B cell (primary cell): ENCODE data around the gene PRKCA. TPM values are rescaled to one million over a fixed set of nuclear protein-coding genes. Genes with fewer than 3 reads are reported as not detected.

ENCODE experiments used
- ATAC-seq: fragments of 200-7000 bp; cut with Tn5 transposase; one replicate; pipeline ENCODE4 v1.10.0; 2021; ENCODE audit warnings: low read depth, mild to moderate bottlenecking, moderate number of reproducible peaks, moderate library complexity
- CTCF ChIA-PET: fragments of 350-600 bp; sonication (Branson Sonifier 250); formaldehyde crosslinking; loops from one replicate; lab custom pipeline; 2021; ENCODE audit warnings: antibody characterized with exemption, inconsistent platforms; lab: Charles Lee
- POLR2A ChIA-PET: fragments of 350-600 bp; sonication (Branson Sonifier 250); formaldehyde crosslinking; loops from one replicate; lab custom pipeline; 2021; ENCODE audit warnings: antibody characterized with exemption; lab: Charles Lee
- DNase-seq: peaks from one replicate; pipeline ENCODE4 v3.0.0; 2013
- H2AFZ ChIP-seq: 2 replicates; pipeline ENCODE4 v1.6.1; 2012; ENCODE audit warnings: mild to moderate bottlenecking, low read depth, low read length; ENCODE audit not compliant: insufficient read depth, poor library complexity, severe bottlenecking
- H3K27ac ChIP-seq, 2 donors: 1 replicate in 1 of 2; 2 replicates in 1 of 2; pipeline ENCODE4 v1.5.1; 2012 to 2013; ENCODE audit warnings: low read length in 2 of 2, mild to moderate bottlenecking in 2 of 2, moderate library complexity in 1 of 2
- H3K27me3 ChIP-seq, 4 experiments: fragments of 200-600 bp in 1 of 4; sonication (generic) in 1 of 4; replicated peaks in 1 of 4; 1 replicate in 2 of 4; 2 replicates in 2 of 4; pipeline versions ENCODE4 v1.6.1 to v1.7.0; 2013 to 2016; ENCODE audit warnings: low read length in 3 of 4, mild to moderate bottlenecking in 2 of 4, mixed read lengths in 1 of 4, moderate library complexity in 1 of 4; ENCODE audit not compliant: insufficient read depth in 4 of 4, control insufficient read depth in 3 of 4; ENCODE audit errors: control extremely low read depth in 1 of 4
- H3K36me3 ChIP-seq, 2 experiments: replicated peaks in 1 of 2; 1 replicate in 1 of 2; 2 replicates in 1 of 2; pipeline versions ENCODE4 v1.6.1 to v1.7.1; 2013; ENCODE audit warnings: low read length in 1 of 2; ENCODE audit not compliant: insufficient read depth in 2 of 2, control insufficient read depth in 1 of 2; ENCODE audit errors: control extremely low read depth in 1 of 2, extremely low read depth in 1 of 2
- H3K4me1 ChIP-seq, 2 donors: fragments of 200-600 bp in 1 of 2; sonication (generic) in 1 of 2; 1 replicate in 1 of 2; 2 replicates in 1 of 2; pipeline versions ENCODE4 v1.5.1 to v1.6.1; 2013 to 2017; ENCODE audit warnings: low read length in 2 of 2; ENCODE audit not compliant: control insufficient read depth in 2 of 2, insufficient read depth in 2 of 2
- H3K4me2 ChIP-seq: replicated peaks from 2 replicates; pipeline ENCODE3; 2012; ENCODE audit warnings: mild to moderate bottlenecking, low read depth, low read length; ENCODE audit not compliant: poor library complexity, severe bottlenecking
- H3K4me3 ChIP-seq, 5 experiments: fragments of 200-600 bp in 1 of 5; sonication (generic) in 1 of 5; 1 replicate in 3 of 5; 2 replicates in 2 of 5; pipeline versions ENCODE4 v1.5.1 to v1.7.0; 2011 to 2016; ENCODE audit warnings: low read length in 4 of 5, mild to moderate bottlenecking in 4 of 5, low read depth in 2 of 5, control low read depth in 1 of 5, moderate library complexity in 1 of 5; ENCODE audit not compliant: insufficient read depth in 1 of 5; ENCODE audit errors: control extremely low read depth in 1 of 5, extremely low read depth in 1 of 5
- H3K79me2 ChIP-seq: fragments of 200-600 bp; sonication (generic); one replicate; pipeline ENCODE4 v1.6.0; 2016; ENCODE audit warnings: low read length; ENCODE audit not compliant: control insufficient read depth, insufficient read depth
- H3K9ac ChIP-seq: fragments of 200-600 bp; sonication (generic); 2 replicates; pipeline ENCODE4 v1.6.1; 2017; ENCODE audit warnings: mild to moderate bottlenecking, low read length, moderate library complexity
- H3K9me3 ChIP-seq, 3 donors: one replicate each; pipeline versions ENCODE4 v1.6.1 to v1.7.1; 2013; ENCODE audit warnings: low read length in 2 of 3; ENCODE audit not compliant: control insufficient read depth in 2 of 3, insufficient read depth in 1 of 3; ENCODE audit errors: control extremely low read depth in 1 of 3
- H4K20me1 ChIP-seq: 2 replicates; pipeline ENCODE4 v1.6.0; 2012; ENCODE audit warnings: mild to moderate bottlenecking, low read length; ENCODE audit not compliant: insufficient read depth, control insufficient read depth, poor library complexity, severe bottlenecking
- H3K27ac Mint-ChIP-seq: one replicate; pipeline ENCODE4 v1.8.0; 2021; ENCODE audit warnings: mixed read lengths
- H3K27me3 Mint-ChIP-seq: one replicate; pipeline ENCODE4 v1.8.0; 2021; ENCODE audit warnings: mixed read lengths
- H3K4me1 Mint-ChIP-seq: one replicate; pipeline ENCODE4 v1.8.0; 2021; ENCODE audit warnings: mixed read lengths
- H3K4me3 Mint-ChIP-seq: one replicate; pipeline ENCODE4 v1.8.0; 2021; ENCODE audit warnings: mixed read lengths
- H3K9me3 Mint-ChIP-seq: one replicate; pipeline ENCODE4 v1.8.0; 2022; ENCODE audit warnings: mixed read lengths; ENCODE audit not compliant: insufficient read depth
- EZH2 ChIP-seq: IDR thresholded peaks from 2 replicates; pipeline ENCODE4 v1.6.1; 2012; ENCODE audit warnings: borderline replicate concordance, low read depth, mild to moderate bottlenecking, moderate library complexity, low read length; ENCODE audit not compliant: insufficient read depth, poor library complexity, severe bottlenecking
- WGBS: methylation state at CpG from one replicate; pipeline ENCODE4 v1.1.5; 2013; ENCODE audit warnings: missing lambda C conversion rate; ENCODE audit not compliant: insufficient coverage; 5-methylcytosine and 5-hydroxymethylcytosine counted together
- intact Hi-C: fragments of 100-400 bp; cut with micrococcal nuclease; formaldehyde crosslinking; loops from one replicate; pipeline ENCODE4 v1.10.0; 2022
- polyA plus RNA-seq: library from polyadenylated mRNA; depleted of rRNA; stranded (reverse); fragments of >200 nt; gene quantifications from 2 replicates; pipeline ENCODE4 v1.2.3, GENCODE V29; 2012
- total RNA-seq, 2 donors: library from RNA; stranded (reverse); fragments of 120-200 nt in 1 of 2; gene quantifications; 1 replicate in 1 of 2; 2 replicates in 1 of 2; pipeline versions ENCODE4 v1.2.3 to v1.2.4, GENCODE V29; 2013 to 2022
- TF ChIP-seq, protein P1 (sequence below): fragments of 200-600 bp; IDR thresholded peaks from one replicate; pipeline ENCODE4 v1.8.0; 2022; ENCODE audit warnings: antibody characterized with exemption, mild to moderate bottlenecking

Gene PRKCA
- total and polyA plus RNA-seq, 2 donors (not counting 1 experiment from before 2014, with no cell fraction given), result 0.33 to 7.7 TPM

- Histone ChIP-seq H3K9ac (no peak overlapping the region), H4K20me1 (no peaks in the 10 kb centered on the region), H3K4me2 (no peak overlapping the region), H3K4me1 (peaks cover 12 to 30% of the 10 kb centered on the region in 2 donors), H2AFZ (no peak overlapping the region), H3K27ac (no peak overlapping the region), H3K36me3 (no peaks in the 10 kb centered on the region), H3K4me3 (no peak overlapping the region), H3K79me2 (no peaks in the 10 kb centered on the region), H3K9me3 (peaks cover 0 to 2% (median 0%) of the 10 kb centered on the region in 3 donors), H3K27me3 (peaks cover 0 to 14% (median 6%) of the 10 kb centered on the region in 4 experiments)
- no peak for ATAC-seq
- H3K27me3 Mint-ChIP-seq, result peaks cover 10% of the 10 kb centered on the region
- ChIA-PET POLR2A (no interaction called here), CTCF (no interaction called here)
- intact Hi-C loops, result no loop called here
- no peaks in the 10 kb centered on the region for H3K9me3 Mint-ChIP-seq
- no peak for DNase-seq
- WGBS, result 92% methylated on average over 2 of the region's 3 CpGs
- peaks cover 36% of the 10 kb centered on the region for H3K4me1 Mint-ChIP-seq
- no peak overlapping the region for H3K4me3 Mint-ChIP-seq
- TF ChIP-seq EZH2, result no peak
- TF ChIP-seq, protein P1, sequence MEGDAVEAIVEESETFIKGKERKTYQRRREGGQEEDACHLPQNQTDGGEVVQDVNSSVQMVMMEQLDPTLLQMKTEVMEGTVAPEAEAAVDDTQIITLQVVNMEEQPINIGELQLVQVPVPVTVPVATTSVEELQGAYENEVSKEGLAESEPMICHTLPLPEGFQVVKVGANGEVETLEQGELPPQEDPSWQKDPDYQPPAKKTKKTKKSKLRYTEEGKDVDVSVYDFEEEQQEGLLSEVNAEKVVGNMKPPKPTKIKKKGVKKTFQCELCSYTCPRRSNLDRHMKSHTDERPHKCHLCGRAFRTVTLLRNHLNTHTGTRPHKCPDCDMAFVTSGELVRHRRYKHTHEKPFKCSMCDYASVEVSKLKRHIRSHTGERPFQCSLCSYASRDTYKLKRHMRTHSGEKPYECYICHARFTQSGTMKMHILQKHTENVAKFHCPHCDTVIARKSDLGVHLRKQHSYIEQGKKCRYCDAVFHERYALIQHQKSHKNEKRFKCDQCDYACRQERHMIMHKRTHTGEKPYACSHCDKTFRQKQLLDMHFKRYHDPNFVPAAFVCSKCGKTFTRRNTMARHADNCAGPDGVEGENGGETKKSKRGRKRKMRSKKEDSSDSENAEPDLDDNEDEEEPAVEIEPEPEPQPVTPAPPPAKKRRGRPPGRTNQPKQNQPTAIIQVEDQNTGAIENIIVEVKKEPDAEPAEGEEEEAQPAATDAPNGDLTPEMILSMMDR, result no peak
- H3K27ac Mint-ChIP-seq, result no peak overlapping the region
These were observed 485.5 kb downstream of the PRKCA start for GRCh38 chr17:66787914-66788313.

- Histone ChIP-seq H2AFZ (no peak overlapping the region), H3K36me3 (no peaks in the 10 kb centered on the region), H3K9me3 (peaks cover 0 to 2% (median 0%) of the 10 kb centered on the region in 3 donors), H3K4me1 (peaks cover 12 to 30% of the 10 kb centered on the region in 2 donors), H3K4me2 (no peak overlapping the region), H3K27me3 (peaks cover 0 to 16% (median 6%) of the 10 kb centered on the region in 4 experiments), H3K27ac (no peak overlapping the region), H3K79me2 (no peaks in the 10 kb centered on the region), H4K20me1 (no peaks in the 10 kb centered on the region), H3K9ac (no peak overlapping the region), H3K4me3 (no peak overlapping the region)
- intact Hi-C loops, result no loop called here
- Mint-ChIP-seq H3K27me3 (peaks cover 15% of the 10 kb centered on the region), H3K9me3 (no peaks in the 10 kb centered on the region), H3K4me3 (no peak overlapping the region), H3K27ac (no peak overlapping the region), H3K4me1 (peaks cover 36% of the 10 kb centered on the region)
- ChIA-PET POLR2A (no interaction called here), CTCF (no interaction called here)
- TF ChIP-seq, protein P1, result no peak
- TF ChIP-seq EZH2, result no peak
- no peak for DNase-seq
- WGBS, result 92% methylated on average over 12 of the region's 12 CpGs
- no peak for ATAC-seq
These were observed 486.7 kb downstream of the PRKCA start for GRCh38 chr17:66789093-66789492.
